NCI-H1105 treated with DMSO at 0.1 percent for 48 hours (cell line): ENCODE data around the gene NSG1.
"Not testable (repeated sequence)": the region's sequence is repeated elsewhere in the genome, so short reads cannot be mapped to it uniquely, and the experiment has no call there.

Source experiments
- DNase-seq: peaks from one replicate; lab custom pipeline; 2025; lab: John Stamatoyannopoulos, UW

The NSG1 gene

DNA sequence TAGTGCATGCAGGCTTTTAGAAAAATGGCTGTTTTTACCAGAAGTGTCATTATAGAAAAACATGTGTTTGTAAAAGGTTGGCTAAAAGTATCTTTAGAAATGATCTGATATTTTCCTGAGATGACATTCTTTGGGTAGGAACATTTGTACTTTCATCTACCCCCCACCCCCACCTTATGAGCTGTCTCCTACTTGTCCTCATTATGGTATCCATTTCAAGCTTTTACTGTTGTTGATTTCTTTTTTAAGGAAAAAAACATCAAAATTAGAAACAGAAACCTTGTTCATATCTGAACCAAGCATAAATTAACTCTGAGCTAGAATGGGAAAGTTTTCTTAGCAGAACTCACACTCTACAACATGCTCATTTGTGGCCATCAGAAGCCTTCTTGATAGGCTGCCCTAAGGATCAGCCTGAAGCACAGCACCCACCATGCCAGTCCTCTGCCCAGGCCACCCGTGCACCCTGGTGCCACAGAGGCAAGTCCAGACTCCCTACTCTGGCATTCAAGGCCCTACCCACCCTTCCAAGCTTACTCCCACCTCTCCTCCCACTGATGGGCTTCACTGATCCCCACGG lies 49.4 kb downstream of the NSG1 start:
- DNase-seq: no peak

GRCh38 chr4:4437798-4438470 lies 51.0 kb downstream of the NSG1 start:
- no peak for DNase-seq

DNA sequence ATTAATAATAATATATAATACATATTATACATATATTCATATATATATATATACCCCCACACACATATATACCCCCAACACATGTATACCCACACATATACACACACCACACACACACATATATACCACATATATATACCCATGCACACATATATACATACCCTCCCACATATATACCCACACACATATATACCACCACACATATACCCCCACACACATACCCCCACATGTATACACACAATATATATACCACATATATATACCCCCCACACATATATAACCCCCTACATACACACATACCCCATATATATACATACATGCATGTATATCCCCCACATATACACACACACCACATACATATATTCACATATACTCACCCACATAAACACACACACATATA lies 52.0 kb downstream of the NSG1 start:
- DNase-seq: no peak

- DNase-seq: no peak
Measured at GRCh38 chr4:4439782-4440181, 52.9 kb downstream of the NSG1 start.

- DNase-seq: no peak
Measured at GRCh38 chr4:4440333-4441061, 53.6 kb downstream of the NSG1 start.

GRCh38 chr4:4443821-4444220 lies 56.9 kb downstream of the NSG1 start:
- DNase-seq: no peak

DNA sequence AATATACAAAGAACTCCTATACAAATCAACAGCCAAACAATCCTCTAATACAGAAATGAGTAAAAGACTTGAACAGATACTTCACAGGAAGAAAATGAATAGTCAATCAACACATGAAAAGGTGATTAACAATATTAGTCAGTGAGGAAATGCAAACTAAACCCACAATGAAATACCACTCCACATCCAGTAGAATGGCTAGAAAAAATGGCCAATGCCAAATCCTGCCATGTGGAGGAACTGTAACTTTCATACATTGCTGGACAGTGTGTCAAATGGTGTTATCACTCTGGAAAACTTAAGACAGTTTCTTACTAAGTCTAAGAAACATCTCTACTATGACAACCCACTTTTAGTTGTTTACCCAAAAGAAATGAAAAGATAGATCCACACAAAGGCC lies 59.5 kb downstream of the NSG1 start:
- no peak for DNase-seq

DNA sequence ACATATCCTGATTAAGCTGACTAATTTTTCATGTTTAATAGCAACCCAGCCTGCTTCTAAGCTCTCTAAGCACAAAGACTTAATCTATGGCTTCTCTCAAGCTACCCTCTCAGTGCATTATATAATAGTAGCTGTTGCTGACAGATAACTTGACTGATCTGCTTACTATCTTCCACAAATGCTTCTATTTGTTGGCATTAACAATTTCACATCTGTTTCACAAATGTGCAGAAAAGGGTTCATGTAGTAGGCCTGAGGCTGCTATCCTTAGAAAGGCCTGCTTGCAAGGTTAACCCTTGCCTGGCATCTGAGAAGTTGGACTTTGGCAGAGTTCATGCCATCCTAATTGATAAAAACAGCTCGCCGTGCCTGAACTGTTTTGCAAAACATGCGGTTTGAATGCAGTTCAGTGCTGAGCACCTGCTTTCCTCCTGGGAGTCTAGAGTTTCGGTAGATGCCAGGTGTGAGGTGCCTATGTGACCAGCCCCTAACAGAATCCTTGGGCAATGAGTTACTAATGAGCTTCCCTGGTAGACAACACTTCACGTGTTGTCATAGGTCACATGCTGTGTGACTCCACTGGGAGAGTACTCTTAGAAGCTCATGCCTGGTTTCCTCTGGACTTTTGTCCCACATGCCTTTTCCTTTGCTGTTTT lies 68.4 kb downstream of the NSG1 start:
- DNase-seq: no peak

DNA sequence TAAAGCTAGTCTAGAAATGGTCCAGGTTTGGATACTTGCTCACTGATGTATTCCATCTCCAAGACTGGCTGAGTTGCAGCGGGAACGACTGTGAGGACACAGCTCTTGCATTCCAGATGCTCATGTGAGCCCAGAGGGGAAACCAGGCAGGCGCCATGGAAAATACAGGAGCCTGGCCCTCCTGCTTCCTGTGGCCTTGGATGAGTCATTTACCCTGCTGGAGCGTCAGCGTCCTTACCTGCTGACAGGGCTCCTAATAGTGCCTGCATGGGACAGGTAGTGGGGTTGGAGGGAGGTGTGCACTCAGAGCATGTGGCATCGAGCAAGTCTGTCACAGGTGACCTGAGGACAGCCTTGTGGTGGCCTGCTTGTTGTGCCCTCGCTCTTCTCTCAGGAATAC lies 69.4 kb downstream of the NSG1 start:
- DNase-seq: no peak

DNA sequence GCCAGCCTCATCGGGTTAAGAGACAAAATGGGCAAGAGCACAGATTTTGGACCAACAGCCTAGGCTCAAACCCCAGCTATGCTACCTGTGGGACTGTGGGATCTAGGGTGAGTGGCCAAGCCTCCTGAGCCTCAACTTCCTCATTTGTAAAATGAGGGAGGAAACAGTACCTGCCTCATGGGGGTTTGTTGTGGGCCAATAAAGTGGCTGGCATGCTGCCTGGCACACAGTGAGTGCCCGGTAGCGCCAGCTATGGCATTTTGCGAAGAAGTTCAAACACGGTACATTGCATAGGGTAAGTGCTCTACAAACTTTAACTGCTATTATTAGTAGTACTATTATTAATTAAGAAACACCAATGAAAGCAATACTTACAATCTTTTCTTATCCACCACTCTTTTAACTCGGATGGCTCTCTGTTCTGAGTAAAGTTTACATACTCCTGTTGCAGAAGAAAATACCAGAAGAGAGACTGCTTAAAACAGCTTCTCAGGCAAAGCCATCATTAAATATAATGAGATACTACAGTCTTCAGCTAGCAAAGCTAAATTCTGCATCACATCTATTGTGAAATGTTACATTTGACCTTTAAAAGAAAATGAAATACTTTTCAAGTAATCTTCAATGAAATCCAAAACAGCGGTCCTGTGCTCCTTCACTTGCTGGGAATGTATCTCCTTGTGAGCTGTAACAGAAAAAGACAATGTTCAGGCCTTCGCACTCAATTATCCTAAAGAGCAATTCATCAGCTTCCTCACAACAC lies 70.1 kb downstream of the NSG1 start:
- no peak for DNase-seq

GRCh38 chr4:4457803-4458553 lies 71.1 kb downstream of the NSG1 start:
- no peak for DNase-seq

GRCh38 chr4:4459181-4459580 lies 72.3 kb downstream of the NSG1 start:
- DNase-seq: no peak

DNA sequence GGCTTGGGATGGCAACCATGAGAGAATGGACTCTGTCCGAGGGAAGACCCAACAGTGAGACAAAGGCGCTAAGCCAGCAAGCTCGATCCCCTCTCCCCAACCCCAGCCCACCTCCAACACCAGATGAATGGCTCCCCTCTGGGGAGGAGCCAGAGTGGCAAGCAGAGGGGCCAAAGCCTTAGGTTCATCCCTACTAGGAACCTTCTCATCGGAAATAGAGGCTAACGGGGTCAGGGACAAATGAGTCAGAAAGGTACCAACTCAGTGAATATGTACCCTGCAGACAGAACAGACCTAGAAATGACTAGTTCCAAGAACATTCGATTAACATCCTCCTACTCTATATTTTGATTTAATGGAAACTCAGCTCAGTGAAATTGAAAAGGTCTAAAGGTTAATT lies 73.9 kb downstream of the NSG1 start:
- no peak for DNase-seq

DNA sequence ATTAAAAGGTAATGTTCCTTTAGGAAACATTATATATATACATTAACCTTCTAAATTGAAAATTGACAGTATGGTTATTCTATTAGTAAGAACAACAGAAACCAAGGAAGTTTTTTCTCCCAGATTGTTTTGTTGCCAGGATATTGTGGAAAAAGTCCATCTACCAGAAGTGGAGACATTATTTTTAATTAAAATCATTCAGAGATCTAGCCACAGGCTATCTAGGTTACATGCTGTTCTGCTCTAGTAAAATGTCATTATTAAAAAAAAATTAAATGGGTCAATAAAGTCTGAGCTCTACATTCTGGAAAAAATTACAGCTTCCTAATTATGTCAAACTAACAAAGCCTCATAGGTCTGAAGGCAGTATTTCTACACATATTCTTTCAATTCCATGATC lies 74.3 kb downstream of the NSG1 start:
- no peak for DNase-seq

DNA sequence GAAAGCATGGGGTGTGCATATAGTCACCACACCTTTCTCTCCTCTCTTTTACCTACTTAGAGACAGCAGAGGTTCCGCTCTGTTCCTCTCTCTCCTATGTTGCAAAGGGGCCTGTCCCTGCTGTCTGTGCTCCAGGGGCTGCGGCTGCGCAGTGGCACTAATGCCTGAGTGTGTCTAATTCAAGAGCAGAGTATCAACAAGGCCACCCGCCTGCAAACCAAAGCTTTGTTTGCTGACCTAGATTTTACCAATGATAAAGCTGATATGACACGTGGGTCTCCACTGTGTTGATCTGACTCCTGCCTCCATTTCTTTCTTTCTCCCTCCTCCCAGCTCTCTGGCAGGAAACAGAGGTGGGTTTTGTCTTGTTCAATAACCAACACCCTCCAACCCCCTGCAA lies 74.9 kb downstream of the NSG1 start:
- DNase-seq: no peak

DNA sequence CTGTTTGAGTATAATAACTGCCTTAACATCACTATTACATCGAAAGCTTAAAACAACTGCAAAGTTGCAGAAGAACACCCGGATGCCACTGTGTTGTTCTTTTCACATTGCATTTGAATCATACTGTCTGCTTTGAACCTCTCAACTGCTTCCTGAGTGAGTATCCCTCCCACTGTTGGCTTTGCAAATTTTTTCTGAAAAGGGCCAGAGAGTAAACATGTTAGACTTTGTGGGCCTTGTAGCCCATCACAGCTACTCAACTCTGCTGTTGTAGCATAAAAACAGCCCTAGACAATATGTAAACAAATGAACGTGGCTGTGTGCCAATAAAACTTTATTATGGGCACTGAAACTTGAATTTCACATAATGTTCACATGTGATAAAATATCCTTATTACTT lies 76.1 kb downstream of the NSG1 start:
- no peak for DNase-seq

- DNase-seq: not testable (repeated sequence)
Measured at GRCh38 chr4:4465238-4465637, 78.3 kb downstream of the NSG1 start.
